GM11168 (cell line): Measurements from ENCODE around the gene SPATC1L.
"Not testable (repeated sequence)": the region's sequence is repeated elsewhere in the genome, so short reads cannot be mapped to it uniquely, and the experiment has no call there.

Source experiments
- in situ Hi-C: fragments of 300-500 bp; cut with MboI; formaldehyde crosslinking; loops from one replicate; pipeline ENCODE4 v1.12.0; 2022; ENCODE audit warnings: low sequenced_read_pairs; ENCODE audit not compliant: unreplicated experiment

Gene SPATC1L

GRCh38 chr21:46184625-46185555, 631 bp upstream of the SPATC1L start:
- in situ Hi-C loops = no loop called here

DNA sequence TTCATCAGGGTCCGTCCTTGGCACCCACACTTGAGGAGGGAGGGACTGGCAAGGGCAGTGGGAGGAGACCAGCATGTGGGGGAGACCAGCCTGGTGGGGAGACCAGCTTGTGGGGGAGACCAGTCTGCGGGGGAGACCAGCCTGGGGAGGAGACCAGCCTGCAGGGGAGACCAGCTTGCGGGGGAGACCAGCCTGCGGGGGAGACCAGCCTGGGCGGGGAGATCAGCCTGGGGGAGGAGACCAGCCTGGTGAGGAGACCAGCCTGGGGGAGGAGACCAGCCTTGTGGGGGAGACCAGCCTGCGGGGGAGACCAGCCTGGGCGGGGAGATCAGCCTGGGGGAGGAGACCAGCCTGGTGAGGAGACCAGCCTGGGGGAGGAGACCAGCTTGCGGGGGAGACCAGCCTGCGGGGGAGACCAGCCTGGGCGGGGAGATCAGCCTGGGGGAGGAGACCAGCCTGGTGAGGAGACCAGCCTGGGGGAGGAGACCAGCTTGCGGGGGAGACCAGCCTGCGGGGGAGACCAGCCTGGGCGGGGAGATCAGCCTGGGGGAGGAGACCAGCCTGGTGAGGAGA, 836 bp downstream of the SPATC1L start:
- in situ Hi-C loops = not testable (repeated sequence)

- in situ Hi-C loops = no loop called here
These were observed 1.5 kb downstream of the SPATC1L start for GRCh38 chr21:46182548-46183336.

DNA sequence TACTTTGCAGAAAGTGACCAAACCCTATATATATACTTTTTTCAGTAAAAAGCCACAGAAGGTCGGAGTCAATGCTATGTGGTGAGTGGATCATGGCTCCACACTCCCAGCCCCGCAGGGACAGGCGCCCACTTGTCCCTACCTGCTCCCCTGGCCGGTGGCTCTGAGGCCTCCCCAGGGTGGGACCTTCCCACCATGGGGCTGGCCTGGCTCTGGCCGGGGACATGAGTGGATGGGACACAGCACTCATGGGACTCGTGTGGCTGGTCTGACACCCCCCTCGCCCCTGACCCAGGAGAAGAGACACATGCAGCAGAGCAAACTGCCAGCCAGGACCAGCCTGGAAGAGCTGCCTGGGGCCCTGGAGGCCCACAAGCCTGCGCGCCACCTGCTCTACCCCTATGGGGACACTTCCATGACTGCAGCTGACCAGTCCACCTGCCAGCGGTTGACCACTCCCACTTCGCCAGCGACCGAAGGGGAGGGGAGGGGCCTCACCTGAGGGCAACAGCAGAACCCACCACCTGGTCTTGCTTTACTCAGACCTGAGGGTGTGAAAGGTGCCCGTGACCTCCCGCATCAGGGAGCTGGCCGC, 2.2 kb downstream of the SPATC1L start:
- in situ Hi-C loops = no loop called here

GRCh38 chr21:46181436-46181835, 2.8 kb downstream of the SPATC1L start:
- in situ Hi-C loops = no loop called here

DNA sequence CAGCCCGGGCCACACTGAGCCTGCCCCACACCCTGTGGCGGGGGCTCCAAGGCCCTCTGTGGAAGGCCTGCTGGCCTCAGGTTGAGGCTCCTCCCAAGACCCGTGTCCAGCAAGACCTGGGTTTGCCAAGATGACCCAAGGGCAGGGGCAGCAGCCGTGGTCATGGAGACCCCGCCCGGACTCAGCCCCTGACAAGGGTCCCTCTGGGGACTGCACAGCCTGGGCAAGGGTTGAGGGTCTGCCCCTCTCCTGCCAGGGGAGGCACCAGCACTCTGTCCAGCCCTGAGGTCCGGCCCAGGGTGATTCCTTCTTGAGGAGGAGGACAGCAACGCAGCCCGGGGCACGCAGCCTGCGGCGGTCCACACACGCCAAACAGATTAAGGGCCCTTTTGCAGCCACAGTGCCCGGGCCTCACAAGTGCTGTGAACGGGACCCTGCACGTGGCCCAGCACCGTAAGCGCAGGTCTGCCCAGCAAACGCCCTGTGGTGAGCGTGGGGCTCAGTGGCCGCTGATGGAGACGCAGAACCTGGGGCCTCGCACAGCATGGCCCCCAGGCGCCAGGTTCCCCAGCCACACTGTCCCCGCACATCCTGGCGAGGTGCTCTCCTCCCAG, 3.4 kb downstream of the SPATC1L start:
- in situ Hi-C loops = no loop called here

- in situ Hi-C loops = no loop called here
These were observed 4.1 kb downstream of the SPATC1L start for GRCh38 chr21:46180079-46180722.

DNA sequence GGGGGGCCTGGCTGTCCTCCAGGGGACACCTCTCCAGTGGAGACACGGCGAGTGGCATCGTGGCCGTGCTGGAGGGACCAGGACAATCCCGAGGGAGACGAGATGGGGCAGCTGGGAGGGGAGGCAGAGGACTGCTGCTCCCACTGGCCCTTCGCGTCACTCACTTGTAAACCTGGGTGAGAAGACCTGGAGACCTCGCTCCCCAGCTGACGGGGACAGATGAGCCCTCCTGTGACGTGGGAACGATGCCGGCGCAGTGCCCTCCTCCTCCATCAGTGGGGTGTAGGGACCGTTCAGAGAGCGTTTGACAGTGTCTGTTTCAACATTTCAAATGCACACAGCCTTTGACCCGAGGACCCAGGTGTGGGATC, 4.6 kb downstream of the SPATC1L start:
- in situ Hi-C loops = no loop called here

DNA sequence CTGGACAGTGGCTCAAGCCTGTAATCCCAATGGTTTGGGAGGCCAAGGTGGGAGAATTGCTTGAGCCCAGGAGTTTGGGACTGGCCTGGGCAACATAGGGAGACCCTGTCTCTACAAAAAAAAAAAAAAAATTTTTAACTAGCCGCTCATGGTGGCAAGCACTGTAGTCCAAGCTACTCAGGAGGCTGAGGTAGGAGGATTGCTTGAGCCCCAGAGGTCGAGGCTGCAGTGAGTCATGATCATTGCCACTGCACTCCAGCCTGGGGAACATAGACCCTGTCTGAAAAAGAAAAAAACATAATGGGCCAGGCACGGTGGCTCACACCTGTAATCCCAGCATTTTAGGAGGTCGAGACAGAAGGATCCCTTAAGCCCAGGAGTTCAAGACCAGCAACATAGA, 5.3 kb downstream of the SPATC1L start:
- in situ Hi-C loops = no loop called here

DNA sequence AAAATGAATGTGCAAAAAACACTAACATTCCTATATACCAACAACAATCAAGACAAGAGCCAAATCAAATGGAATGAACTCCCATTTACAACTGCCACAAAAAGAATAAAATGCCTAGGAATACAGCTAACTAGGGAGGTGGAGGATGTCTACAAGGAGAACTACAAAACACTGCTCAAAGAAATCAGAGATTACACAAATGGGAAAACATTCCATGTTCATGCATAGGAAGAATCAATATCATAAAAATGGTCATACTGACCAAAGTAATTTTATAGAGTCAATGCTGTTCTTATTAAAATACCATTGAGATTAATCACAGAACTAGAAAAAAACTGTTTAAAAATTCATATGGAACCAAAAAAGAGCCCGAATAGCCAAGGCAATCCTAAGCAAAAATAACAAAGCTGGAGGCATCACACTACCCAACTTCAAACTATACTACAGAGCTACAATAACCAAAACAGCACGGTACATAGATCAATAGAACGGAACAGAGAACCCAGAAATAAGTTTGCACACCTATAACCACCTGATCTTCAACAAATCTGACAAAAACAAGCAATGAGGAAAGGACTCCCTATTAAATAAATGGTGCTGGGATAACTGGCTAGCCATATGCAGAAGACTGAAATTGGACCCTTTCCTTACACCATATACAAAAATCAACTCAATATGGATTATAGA, 7.7 kb downstream of the SPATC1L start:
- in situ Hi-C loops = not testable (repeated sequence)

DNA sequence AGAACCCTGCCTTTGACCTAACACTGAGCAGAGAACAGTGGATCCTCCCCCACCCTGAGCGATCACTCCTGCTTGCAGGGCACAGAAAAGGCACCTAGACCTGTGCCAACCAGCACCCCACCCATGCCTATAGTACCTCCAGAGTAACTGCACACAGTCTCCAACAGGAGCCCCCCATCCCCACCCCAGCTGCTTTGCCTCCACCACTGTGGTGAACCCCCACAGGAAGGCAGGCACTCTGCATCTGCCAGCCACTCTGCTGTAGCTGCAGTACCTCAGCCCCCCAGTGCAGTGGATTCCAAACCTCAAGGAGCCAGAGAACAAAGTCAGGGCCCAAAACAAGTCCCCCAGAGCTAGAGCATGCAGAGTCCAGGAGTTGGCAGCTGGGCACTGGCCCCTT, 10.7 kb downstream of the SPATC1L start:
- in situ Hi-C loops = no loop called here

DNA sequence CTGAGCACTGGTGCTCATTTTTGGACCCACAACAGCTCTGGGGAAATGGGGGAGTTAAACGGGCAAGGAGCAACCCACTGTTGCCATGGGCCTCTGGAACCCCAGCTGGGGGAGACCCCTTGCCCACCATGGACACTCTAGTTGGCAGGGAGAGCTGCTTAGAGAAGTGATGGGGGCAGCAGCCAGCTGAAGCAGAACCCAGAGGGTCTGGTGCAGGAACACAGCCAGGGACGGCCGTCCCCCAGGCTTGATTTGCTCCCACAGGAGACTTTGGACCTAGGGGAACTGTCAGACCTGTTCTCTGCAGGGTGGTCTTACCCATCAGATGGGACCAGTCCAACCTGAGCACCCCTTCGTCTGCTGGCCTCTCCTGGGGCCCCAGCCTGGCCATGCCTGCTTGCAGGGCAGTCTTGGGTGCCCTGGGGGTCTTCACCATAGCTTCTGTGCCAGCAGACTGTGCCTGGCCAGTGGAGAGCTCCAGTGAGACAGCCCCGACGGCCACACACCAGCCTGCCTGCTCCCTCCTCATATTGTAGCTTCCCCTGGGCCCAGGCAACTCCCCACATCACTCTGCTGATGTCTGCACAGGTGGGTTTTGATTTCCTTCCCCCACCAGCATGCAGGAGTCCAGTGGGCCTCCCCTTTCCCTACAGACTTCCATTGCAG, 11.3 kb downstream of the SPATC1L start:
- in situ Hi-C loops = no loop called here

DNA sequence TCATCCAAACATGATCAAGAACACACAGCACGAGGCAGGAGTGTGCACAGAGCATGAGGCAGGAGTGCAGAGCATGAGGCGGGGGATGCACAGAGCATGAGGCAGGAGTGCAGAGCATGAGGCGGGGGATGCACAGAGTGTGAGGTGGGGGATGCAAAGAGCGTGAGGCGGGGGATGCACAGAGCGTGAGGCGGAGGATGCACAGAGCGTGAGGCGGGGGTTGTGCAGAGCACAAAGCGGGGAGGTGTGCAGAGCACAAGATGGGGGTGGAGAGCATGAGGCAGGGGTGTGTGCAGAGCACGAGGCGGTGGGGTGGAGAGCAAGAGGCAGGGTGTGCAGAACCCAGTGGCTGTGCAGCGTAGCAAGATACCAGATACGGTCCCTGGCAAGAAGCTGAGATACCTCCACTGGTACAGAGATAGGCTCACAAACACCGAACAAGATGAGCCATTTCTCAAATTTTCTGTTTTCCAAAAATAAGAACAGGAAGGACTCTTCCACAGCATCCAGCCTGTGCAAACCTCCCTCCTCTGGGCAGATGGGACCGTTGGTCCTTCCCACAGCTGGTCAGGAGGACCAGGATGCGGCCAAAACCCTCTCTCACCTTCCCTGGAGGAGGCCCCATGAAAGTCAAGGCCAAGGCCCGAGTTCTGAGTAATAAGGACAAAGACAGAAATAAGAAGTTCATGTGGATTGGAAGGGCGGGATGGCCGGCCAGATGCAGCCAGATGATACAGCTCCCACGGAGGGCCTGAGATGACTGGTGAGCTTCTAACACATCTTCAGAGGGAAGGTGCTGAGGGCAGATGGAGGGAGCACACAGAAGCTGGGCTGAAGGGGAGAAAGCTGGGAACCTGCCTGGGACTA, 12.0 kb downstream of the SPATC1L start:
- in situ Hi-C loops = no loop called here

DNA sequence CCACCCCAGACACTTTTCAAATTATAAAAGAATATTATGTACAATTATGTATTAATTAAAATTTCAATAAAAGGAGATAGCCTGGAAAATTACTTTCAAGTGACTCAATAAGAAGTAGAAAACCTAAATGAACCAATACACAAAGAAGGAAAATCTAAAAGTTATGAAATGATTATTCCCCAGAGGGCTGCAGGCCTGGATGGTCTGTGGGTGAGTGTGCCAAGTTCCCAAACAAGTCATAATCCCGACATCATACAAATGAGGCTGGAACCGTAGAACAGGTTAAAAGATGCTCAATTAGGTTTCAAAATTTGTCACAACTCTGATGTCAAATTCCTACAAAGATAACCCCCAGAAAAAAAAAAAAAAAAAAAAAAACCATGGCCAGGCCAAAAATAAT, 12.7 kb downstream of the SPATC1L start:
- in situ Hi-C loops = no loop called here

DNA sequence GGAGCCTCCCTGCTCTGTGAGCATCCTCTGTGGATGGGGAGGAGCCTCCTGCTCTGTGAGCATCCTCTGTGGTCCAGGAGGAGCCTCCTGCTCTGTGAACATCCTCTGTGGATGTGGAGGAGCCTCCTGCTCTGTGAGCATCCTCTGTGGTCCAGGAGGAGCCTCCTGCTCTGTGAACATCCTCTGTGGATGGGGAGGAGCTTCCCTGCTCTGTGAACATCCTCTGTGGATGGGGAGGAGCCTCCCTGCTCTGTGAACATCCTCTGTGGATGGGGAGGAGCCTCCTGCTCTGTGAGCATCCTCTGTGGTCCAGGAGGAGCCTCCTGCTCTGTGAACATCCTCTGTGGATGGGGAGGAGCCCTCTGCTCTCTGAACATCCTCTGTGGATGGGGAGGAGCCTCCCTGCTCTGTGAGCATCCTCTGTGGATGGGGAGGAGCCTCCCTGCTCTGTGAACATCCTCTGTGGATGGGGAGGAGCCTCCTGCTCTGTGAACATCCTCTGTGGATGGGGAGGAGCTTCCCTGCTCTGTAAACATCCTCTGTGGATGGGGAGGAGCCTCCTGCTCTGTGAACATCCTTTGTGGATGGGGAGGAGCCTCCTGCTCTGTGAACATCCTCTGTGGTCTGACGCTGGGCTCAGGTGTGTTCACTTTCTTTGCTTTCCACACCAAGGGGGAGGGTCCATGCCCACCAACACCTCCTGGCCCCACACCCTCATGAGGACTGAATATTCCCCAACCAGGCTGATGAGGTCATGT, 13.6 kb downstream of the SPATC1L start:
- in situ Hi-C loops = not testable (repeated sequence)

DNA sequence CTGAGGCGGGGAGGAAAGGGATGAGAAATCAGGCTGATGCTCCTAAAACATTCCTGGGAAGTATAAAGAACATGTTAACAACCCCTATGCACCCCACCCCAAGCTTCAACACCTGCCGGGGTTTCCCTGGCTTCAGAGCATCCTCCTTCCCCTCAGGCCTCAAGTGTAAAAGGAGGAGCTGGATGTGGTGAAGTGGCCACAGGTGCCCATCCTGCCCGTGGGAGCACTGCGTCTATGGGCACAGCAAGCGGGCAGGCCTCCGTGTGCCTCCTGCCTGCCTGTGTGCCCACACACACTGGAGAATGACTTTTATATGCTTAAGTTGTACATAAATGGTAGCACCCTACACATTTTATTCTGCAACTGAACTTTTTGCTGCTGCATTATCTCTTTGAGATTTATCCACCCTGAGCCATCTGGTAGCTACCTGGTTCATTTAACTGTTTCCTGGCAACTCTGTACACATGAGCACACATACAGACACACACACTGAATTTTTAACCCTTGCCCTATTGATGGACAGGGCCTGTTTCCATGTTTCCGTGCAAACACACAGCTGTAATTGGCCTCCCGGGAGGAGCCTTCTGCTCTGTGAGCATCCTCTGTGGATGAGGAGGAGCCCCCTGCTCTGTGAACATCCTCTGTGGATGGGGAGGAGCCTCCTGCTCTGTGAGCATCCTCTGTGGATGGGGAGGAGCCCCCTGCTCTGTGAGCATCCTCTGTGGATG, 15.4 kb downstream of the SPATC1L start:
- in situ Hi-C loops = no loop called here
